ENCODE results near the gene TAL1. TPM values are rescaled to one million over a fixed set of nuclear protein-coding genes. Genes with fewer than 3 reads are reported as not detected.

TAL1 gene
- total and polyA plus RNA-seq, 10 of the 15 experiments (the other 5 are each of a cell fraction or from before 2014, with no cell fraction given), result 0.05 TPM; not detected in 9

DNA sequence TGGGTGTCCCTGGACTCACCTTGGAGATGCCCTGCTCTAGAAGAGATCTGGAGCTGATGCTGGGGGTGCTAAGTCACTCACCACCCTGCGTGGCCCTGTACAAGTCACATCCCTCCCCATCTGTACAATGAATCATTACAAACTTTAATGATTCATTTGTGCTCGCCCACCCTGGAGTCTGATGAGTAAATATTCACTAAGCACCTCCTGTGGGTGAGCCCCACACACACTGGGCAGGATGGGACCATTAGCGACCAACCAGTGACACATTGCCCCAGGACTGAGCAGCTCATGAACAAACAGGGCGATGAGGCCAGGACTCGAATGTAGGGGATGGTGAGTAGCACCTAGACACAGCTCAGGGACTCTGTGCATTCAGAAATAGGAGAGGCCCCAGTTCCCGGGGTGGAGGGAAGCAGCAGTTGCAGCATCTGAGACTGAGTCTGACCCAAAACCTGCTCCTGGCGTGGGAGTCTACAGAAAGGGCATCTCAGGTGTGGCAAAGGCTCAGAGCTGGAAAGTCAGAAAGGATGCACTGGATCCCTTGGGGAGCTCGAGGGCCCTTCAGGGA, 24.1 kb downstream of the TAL1 start:
- ChIA-PET POLR2A (no interaction called here), CTCF (no interaction called here), RAD21 (ENCODE audit: unreplicated experiment) (no interaction called here), SMC1A (ENCODE audit: uncharacterized antibody, unreplicated experiment) (no interaction called here)
- ATAC-seq (no peak), DNase-seq (ENCODE audit: low read depth, low spot score) (no peak), FAIRE-seq (no peak)
- Histone ChIP-seq H3K4me3 (no peak overlapping the region), H3K9me3 (replicated peaks; ENCODE audit: control insufficient read depth, insufficient read depth, low read length) (no peaks in the 10 kb centered on the region), H3K27me3 (replicated peaks in 1 of 2; ENCODE audit: control insufficient read depth in 2 of 2, insufficient read depth in 2 of 2, low read length in 1 of 2) (peaks cover under 1 to 3% of the 10 kb centered on the region in 2 experiments), H3K4me2 (ENCODE audit: control insufficient read depth, insufficient read depth) (no peak overlapping the region), H3K36me3 (ENCODE audit: control insufficient read depth in 2 of 2, insufficient read depth in 2 of 2, low read length in 1 of 2) (no peaks in the 10 kb centered on the region), H4K20me1 (ENCODE audit: control insufficient read depth, insufficient read depth) (no peaks in the 10 kb centered on the region), H3K9ac (ENCODE audit: control insufficient read depth, insufficient read depth, low read length) (no peak overlapping the region), H3K27ac (ENCODE audit: control insufficient read depth, insufficient read depth) (no peak overlapping the region), H3K79me2 (ENCODE audit: control insufficient read depth, insufficient read depth, low read length) (no peaks in the 10 kb centered on the region), H2AFZ (ENCODE audit: control insufficient read depth, low read depth, low read length) (no peak overlapping the region), H3K4me1 (ENCODE audit: control insufficient read depth, insufficient read depth, low read length) (no peaks in the 10 kb centered on the region; the same call in 1 of the 2 replicates)
- in situ Hi-C loops (cut with MboI), result no loop called here
- BruUV-seq (replicated peaks), result no TSS peak
- intact Hi-C loops (cut with micrococcal nuclease; ENCODE audit: unreplicated experiment), result no loop called here
- 0% methylated on average over 8 of the region's 8 CpGs for WGBS (ENCODE audit: insufficient coverage, insufficient replicate concordance, low lambda C conversion rate, missing lambda C conversion rate)
- TF ChIP-seq YY1 (IDR thresholded peaks at IDR 0.05; ENCODE audit: low read depth, low read length), result no peak
- no peak for TF ChIP-seq SMAD1 (IDR thresholded peaks at IDR 0.05; ENCODE audit: low read depth, partially characterized antibody)
- no peak for TF ChIP-seq SUPT20H (IDR thresholded peaks at IDR 0.05; ENCODE audit: borderline replicate concordance, control insufficient read depth, low read depth, low read length)
- no peak for TF ChIP-seq TCF12 (IDR thresholded peaks at IDR 0.05; ENCODE audit: low read depth, low read length)
- no peak for TF ChIP-seq ATF3 (IDR thresholded peaks at IDR 0.05; ENCODE audit: borderline replicate concordance, extremely low read depth, low read depth, low read length)
- TF ChIP-seq, protein P1, sequence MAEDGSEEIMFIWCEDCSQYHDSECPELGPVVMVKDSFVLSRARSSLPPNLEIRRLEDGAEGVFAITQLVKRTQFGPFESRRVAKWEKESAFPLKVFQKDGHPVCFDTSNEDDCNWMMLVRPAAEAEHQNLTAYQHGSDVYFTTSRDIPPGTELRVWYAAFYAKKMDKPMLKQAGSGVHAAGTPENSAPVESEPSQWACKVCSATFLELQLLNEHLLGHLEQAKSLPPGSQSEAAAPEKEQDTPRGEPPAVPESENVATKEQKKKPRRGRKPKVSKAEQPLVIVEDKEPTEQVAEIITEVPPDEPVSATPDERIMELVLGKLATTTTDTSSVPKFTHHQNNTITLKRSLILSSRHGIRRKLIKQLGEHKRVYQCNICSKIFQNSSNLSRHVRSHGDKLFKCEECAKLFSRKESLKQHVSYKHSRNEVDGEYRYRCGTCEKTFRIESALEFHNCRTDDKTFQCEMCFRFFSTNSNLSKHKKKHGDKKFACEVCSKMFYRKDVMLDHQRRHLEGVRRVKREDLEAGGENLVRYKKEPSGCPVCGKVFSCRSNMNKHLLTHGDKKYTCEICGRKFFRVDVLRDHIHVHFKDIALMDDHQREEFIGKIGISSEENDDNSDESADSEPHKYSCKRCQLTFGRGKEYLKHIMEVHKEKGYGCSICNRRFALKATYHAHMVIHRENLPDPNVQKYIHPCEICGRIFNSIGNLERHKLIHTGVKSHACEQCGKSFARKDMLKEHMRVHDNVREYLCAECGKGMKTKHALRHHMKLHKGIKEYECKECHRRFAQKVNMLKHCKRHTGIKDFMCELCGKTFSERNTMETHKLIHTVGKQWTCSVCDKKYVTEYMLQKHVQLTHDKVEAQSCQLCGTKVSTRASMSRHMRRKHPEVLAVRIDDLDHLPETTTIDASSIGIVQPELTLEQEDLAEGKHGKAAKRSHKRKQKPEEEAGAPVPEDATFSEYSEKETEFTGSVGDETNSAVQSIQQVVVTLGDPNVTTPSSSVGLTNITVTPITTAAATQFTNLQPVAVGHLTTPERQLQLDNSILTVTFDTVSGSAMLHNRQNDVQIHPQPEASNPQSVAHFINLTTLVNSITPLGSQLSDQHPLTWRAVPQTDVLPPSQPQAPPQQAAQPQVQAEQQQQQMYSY (CRISPR knock-in tag; IDR thresholded peaks at IDR 0.05), result no peak
- no peak for TF ChIP-seq SPI1 (IDR thresholded peaks at IDR 0.05; ENCODE audit: borderline replicate concordance, insufficient read depth, low read depth, low read length)
- TF ChIP-seq MTA3 (IDR thresholded peaks at IDR 0.05; ENCODE audit: borderline replicate concordance, low read length), result no peak
- no peak for TF ChIP-seq MEF2A (IDR thresholded peaks at IDR 0.05; ENCODE audit: insufficient read depth, low read depth, low read length)
- TF ChIP-seq WRNIP1 (IDR thresholded peaks at IDR 0.05; ENCODE audit: borderline replicate concordance, low read depth, low read length), result no peak
- TF ChIP-seq SMC3 (IDR thresholded peaks at IDR 0.05; ENCODE audit: borderline replicate concordance, low read length), result no peak
- TF ChIP-seq E2F8 (IDR thresholded peaks at IDR 0.05; ENCODE audit: low read depth, partially characterized antibody), result no peak
- TF ChIP-seq, protein P2, sequence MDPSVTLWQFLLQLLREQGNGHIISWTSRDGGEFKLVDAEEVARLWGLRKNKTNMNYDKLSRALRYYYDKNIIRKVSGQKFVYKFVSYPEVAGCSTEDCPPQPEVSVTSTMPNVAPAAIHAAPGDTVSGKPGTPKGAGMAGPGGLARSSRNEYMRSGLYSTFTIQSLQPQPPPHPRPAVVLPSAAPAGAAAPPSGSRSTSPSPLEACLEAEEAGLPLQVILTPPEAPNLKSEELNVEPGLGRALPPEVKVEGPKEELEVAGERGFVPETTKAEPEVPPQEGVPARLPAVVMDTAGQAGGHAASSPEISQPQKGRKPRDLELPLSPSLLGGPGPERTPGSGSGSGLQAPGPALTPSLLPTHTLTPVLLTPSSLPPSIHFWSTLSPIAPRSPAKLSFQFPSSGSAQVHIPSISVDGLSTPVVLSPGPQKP (IDR thresholded peaks at IDR 0.05; ENCODE audit: low read depth, low read length), result no peak
- TF ChIP-seq POU2F2 (IDR thresholded peaks at IDR 0.05; ENCODE audit: borderline replicate concordance, low read depth, low read length), result no peak
- TF ChIP-seq MYB (IDR thresholded peaks at IDR 0.05; ENCODE audit: borderline replicate concordance, low read depth, low read length), result no peak
- TF ChIP-seq DPF2 (IDR thresholded peaks at IDR 0.05), result no peak

Measured in GM12878 (cell line).